ENCODE measurements around the gene ZCCHC24.
A peak's percentile ranks its signal among the peaks of the same experiment; 100 is the strongest.

The ZCCHC24 gene

GRCh38 chr10:79430325-79430905 lies 15.0 kb downstream of the ZCCHC24 start:
- DNase-seq, result no peak

- no peak for DNase-seq
These were observed 15.7 kb downstream of the ZCCHC24 start for GRCh38 chr10:79429751-79430150.

GRCh38 chr10:79427965-79428364 lies 17.5 kb downstream of the ZCCHC24 start:
- no peak for DNase-seq

- DNase-seq, result no peak
These were observed 20.3 kb downstream of the ZCCHC24 start for GRCh38 chr10:79425074-79425532.

GRCh38 chr10:79424221-79425073 lies 21.0 kb downstream of the ZCCHC24 start:
- no peak for DNase-seq

GRCh38 chr10:79422178-79422892 lies 23.1 kb downstream of the ZCCHC24 start:
- no peak for DNase-seq

- no peak for DNase-seq
These were observed 24.3 kb downstream of the ZCCHC24 start for GRCh38 chr10:79420974-79421688.

GRCh38 chr10:79418886-79419595 lies 26.4 kb downstream of the ZCCHC24 start:
- no peak for DNase-seq

- no peak for DNase-seq
These were observed 27.1 kb downstream of the ZCCHC24 start for GRCh38 chr10:79418274-79418673.

- no peak for DNase-seq
These were observed 27.7 kb downstream of the ZCCHC24 start for GRCh38 chr10:79417731-79418130.

GRCh38 chr10:79417266-79417665 lies 28.2 kb downstream of the ZCCHC24 start:
- peak; percentile 36 for DNase-seq

- no peak for DNase-seq
These were observed 28.7 kb downstream of the ZCCHC24 start for GRCh38 chr10:79416578-79417255.

GRCh38 chr10:79415736-79416577 lies 29.5 kb downstream of the ZCCHC24 start:
- DNase-seq, result no peak

- no peak for DNase-seq
These were observed 30.7 kb downstream of the ZCCHC24 start for GRCh38 chr10:79414714-79415113.

GRCh38 chr10:79413196-79413595 lies 32.2 kb downstream of the ZCCHC24 start:
- DNase-seq, result peak; percentile 58

GRCh38 chr10:79412516-79412915 lies 32.9 kb downstream of the ZCCHC24 start:
- DNase-seq, result no peak

- DNase-seq, result no peak
These were observed 33.6 kb downstream of the ZCCHC24 start for GRCh38 chr10:79411546-79412495.

GRCh38 chr10:79410315-79411094 lies 34.9 kb downstream of the ZCCHC24 start:
- no peak for DNase-seq

GRCh38 chr10:79409726-79410085 lies 35.7 kb downstream of the ZCCHC24 start:
- no peak for DNase-seq

Measured in GF-D8 (cell line).